HCT116 (cell line): ENCODE measurements around the gene SYMPK.

Experiments used
- EZH2 ChIP-seq: fragments of 200-600 bp; sonication (generic); IDR thresholded peaks from 2 replicates; pipeline ENCODE4 v1.6.1; 2017; ENCODE audit warnings: antibody characterized with exemption, mixed run types
- POLR2A ChIP-seq: IDR thresholded peaks from 2 replicates; pipeline ENCODE4 v1.7.0; 2011; ENCODE audit warnings: borderline replicate concordance; ENCODE audit not compliant: insufficient read depth, insufficient read length; ENCODE audit errors: extremely low read depth
- SIN3A ChIP-seq: IDR thresholded peaks from 2 replicates; pipeline ENCODE4 v1.6.1; 2012; ENCODE audit warnings: low read depth
- TF ChIP-seq, protein P1 (sequence below), 3 experiments: fragments of 200-600 bp in 1 of 3; sonication (generic) in 1 of 3; IDR thresholded peaks in 2 of 3; conservative IDR thresholded peaks in 1 of 3; 2 replicates each; pipeline ENCODE4 v1.5.1; 2012 to 2017; ENCODE audit warnings: low read depth in 2 of 3, low read length in 2 of 3, antibody characterized with exemption in 1 of 3, borderline replicate concordance in 1 of 3, control low read depth in 1 of 3, mild to moderate bottlenecking in 1 of 3, mixed read lengths in 1 of 3, mixed run types in 1 of 3, moderate library complexity in 1 of 3; ENCODE audit not compliant: insufficient read depth in 1 of 3

DNA sequence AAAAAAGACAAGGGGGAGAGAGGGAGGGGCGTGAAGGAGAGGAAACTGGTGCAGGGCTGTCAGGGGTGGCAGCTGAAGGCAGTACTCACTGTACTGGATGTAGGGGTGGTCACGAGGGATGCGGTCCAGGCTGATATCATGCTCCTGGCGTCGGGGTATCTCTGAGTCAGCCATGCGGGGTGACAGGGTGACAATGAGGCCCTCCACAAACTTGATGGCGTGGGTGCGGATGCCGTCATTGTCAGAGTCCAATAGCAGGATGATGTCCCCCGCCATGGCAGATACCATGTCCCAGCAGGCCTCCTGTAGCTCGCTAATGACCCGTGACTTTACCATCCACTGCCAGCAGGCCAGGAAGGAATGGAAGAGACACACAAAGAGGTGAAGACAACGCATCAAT, 15.3 kb downstream of the SYMPK start:
- TF ChIP-seq POLR2A (no peak), EZH2 (no peak), SIN3A (no peak)
- TF ChIP-seq, protein P1, sequence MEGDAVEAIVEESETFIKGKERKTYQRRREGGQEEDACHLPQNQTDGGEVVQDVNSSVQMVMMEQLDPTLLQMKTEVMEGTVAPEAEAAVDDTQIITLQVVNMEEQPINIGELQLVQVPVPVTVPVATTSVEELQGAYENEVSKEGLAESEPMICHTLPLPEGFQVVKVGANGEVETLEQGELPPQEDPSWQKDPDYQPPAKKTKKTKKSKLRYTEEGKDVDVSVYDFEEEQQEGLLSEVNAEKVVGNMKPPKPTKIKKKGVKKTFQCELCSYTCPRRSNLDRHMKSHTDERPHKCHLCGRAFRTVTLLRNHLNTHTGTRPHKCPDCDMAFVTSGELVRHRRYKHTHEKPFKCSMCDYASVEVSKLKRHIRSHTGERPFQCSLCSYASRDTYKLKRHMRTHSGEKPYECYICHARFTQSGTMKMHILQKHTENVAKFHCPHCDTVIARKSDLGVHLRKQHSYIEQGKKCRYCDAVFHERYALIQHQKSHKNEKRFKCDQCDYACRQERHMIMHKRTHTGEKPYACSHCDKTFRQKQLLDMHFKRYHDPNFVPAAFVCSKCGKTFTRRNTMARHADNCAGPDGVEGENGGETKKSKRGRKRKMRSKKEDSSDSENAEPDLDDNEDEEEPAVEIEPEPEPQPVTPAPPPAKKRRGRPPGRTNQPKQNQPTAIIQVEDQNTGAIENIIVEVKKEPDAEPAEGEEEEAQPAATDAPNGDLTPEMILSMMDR (IDR thresholded peaks at IDR 0.05 in 2 of 3, conservative IDR thresholded peaks at IDR 0.05 in 1 of 3; ENCODE audit: borderline replicate concordance in 1 of 3, insufficient read depth in 1 of 3, low read depth in 2 of 3, low read length in 2 of 3) = no peak
